NAMALWA (cell line): ENCODE results near the gene FASN.

Experiments used
- DNase-seq: peaks from one replicate; pipeline ENCODE4 v3.0.0-alpha.2; 2015; ENCODE audit warnings: low spot score

The FASN gene

GRCh38 chr17:82087961-82088837 is 9.8 kb downstream of the FASN start:
- no peak for DNase-seq

GRCh38 chr17:82086941-82087906 is 10.8 kb downstream of the FASN start:
- no peak for DNase-seq

GRCh38 chr17:82085931-82086764 is 11.9 kb downstream of the FASN start:
- no peak for DNase-seq

DNA sequence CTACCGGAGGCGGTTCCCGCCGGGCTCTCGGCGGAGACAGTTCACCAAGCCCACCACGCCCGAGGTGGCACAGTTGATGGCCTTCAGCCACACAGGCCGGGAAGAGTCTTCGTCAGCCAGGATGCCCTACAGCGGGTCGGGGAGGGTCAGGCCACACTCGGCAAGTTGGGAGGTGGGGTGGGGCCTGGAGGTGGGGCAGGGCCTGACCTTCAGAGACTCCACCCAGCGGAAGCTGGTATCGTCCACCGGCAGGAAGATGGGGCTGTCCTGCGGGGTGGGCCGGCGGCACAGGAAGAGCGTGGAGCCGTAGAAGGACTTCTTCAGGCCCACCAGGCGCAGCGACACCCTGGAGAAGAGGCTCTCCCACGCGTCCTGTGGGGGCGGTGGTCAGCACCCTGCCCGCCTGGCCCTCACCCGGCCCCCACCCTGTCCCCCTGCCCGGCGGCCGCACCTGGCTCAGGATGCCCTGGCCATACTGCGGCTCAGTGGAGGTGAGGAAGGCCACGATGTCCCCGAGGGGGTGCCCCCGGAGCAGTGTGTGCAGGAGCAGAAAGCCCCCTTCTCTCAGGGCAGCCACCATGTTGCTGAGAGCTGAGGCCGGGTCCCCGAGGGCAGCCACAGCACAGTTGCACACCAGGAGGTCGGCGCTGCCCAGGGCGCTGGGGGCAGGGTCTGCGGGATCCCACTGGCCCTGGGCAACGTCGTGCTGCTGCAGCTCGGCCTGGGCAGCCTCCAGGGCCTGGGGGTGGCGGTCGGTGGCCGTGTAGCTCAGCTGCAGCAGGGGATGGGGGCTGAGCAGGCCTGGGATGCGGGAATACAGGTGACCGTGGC is 12.8 kb downstream of the FASN start:
- DNase-seq: no peak

DNA sequence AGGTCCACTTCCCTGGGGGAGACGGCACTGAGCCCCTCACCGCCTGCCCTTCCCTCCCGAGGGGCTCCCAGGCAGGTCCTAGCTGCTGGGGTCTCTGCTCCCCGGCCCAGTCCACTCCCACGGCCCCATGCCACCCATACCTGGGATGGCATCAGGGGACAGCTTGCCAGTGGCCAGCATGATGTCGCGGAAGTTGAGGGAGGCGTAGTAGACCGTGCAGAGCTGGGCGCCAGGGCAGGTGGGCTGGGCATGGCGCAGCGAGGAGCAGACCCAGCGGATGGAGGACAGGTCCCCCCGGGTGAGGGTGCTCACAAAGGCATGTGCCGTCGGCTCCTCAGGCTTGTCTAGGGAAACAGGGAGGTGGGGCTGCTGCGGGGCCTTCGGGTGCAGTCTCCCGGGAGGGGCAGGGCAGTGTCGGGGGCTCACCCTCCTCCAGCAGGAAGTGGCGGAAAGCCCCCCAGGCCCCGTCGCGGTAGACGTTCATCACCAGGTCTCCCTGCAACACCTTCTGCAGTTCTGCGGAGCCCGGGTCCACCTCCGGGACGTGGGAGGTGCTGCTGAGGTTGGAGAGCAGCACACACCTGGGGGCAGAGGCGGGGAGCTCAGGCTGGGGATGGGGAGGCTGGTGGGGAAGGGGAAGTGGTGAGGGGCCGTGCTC is 13.5 kb downstream of the FASN start:
- no peak for DNase-seq

DNA sequence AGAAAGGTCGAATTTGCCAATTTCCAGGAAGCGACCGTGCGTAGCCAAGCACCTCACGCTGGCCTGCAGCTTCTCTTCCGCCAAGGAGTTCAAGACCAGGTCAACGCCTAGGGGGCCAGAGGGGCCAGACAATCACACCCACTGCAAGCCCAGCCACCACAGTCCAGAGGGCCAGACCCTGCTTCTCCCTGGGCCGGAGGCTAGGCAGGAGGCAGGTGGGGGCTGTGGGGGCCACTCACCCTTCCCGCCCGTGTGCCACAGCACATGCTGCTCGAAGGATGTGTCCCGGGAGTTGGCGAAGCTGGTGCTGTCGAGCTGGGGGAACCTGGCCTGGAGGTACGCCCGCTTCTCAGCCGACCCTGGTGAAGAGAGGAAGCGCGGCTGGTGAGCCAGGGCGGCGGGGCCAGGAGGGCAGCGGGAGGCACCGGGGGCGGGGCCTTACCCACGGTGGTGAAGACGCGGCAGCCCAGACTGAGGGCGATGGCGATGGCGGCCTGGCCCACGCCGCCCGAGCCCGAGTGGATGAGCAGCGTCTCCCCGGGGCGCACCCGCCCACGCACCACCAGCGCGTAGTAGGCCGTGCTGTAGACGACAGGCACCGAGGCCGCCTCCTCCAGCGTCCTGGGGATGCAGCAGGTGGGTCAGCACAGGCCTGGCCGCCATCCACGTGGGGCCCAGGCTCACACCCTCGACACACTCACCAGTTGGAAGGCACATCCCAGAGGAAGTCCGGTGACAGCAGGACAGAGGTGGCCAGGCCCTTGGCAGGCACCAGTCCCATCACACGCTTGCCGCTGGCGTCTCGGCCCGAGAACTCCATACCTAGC is 14.3 kb downstream of the FASN start:
- no peak for DNase-seq

DNA sequence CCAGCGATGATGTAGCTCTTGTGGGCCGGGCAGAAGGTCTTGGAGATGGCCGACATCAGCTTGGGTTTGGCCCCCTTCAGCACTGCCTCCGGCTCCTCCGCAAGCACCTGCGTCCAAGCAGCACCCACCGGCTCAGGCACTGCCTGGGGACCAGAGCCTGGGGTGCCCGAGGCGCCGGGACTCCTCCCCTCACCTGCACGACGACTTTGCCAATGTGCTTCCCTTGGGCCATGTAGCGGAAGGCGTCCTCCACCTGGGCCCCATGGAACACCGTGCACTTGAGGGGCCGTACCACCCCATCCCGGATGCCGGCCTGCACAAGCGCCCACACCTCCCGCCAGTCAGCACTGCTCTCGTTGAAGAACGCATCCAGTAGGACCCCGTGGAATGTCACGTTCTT is 15.0 kb downstream of the FASN start:
- no peak for DNase-seq

GRCh38 chr17:82082456-82082855 is 15.6 kb downstream of the FASN start:
- no peak for DNase-seq

GRCh38 chr17:82081966-82082365 is 16.1 kb downstream of the FASN start:
- DNase-seq: no peak

DNA sequence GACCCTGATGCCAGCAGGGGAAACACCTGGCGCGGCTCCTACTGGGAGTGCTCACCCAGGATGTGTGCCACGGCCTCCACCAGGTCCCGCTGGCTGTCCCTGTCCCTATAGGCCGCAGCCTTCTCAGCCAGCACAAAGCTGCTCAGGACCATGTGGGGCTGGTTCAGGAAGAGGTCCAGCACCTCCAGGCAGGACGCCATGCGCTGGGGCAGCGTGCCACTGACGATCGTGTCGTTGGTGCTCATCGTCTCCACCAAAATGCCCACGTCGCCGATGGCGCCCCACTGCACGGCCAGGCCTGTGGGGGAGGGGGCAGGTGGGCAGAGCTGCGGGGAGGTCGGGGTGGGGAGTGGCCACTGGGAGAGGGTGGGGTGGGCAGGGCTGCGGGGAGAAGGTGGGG is 16.5 kb downstream of the FASN start:
- no peak for DNase-seq

- DNase-seq: no peak
Measured at GRCh38 chr17:82080789-82081464, 17.1 kb downstream of the FASN start.

GRCh38 chr17:82080048-82080788 is 17.8 kb downstream of the FASN start:
- no peak for DNase-seq

DNA sequence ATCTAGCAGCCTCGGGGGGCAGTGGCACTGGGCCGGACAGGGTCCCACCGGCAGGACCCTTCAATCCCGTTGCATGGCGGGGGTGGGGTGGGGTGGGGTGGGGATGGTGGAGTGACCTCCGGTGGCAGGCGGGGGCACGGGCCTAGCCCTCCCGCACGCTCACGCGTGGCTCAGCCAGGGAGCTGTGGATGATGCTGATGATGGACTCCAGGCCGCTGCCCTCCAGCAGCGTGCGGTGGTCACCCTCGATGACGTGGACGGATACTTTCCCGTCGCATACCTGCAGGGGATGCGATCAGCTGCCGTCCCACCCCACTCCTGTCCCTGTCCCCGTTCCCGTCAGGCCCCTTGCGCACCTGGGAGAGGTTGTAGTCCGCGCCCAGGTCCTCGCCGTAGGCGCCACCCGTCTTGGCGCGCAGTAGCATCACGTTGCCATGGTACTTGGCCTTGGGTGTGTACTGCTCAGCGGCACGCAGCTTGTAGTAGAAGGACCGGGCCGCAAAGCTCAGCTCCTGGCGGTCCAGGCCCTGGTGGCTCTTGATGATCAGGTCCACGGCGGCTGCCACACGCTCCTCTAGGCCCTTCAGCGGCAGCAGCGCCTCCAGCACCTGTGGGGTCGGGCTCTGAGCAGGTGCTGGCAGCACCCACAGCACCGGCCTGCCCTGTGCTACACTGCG is 18.9 kb downstream of the FASN start:
- no peak for DNase-seq

GRCh38 chr17:82078433-82078832 is 19.6 kb downstream of the FASN start:
- no peak for DNase-seq

DNA sequence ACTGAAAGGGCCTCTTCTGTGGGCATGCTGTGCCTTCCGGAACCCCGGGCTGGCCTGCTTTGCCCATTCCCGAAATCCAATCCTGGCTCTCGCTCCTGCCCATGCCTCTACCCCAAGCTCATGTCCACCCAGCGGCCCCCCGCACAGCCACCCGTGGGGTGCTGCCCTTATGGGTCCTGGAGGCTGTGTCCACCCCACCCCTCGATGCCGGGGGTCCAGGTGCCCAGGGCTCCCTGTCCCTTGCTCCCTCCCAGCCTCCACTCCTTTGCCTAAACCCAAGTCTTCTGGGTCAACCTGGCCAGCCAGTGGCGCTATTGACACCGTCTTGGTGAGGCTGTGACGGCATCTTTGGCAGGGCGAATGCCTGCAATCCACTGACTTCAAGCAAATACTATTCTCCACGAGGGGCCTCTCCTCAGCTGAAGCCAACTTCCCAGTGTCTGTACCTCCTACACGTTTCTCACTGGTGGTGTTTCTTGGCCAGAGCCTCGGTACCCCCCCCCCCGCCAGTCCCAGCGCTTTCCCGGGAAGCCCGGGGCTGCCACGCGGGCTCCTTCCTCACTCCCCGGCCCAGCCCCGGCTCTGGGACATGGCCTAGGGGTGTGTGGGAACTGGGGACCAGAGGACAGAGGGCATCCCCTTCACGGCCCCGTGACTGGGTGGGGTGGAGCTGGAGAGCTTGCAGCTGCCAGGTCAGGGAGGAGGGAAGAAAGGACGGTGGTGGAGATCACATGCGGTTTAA is 20.2 kb downstream of the FASN start:
- DNase-seq: no peak

GRCh38 chr17:82076785-82077591 is 21.0 kb downstream of the FASN start:
- no peak for DNase-seq
